Measurements from ENCODE around the gene DNAH14. TPM values are rescaled to one million over a fixed set of nuclear protein-coding genes. Genes with fewer than 3 reads are reported as not detected.

Gene DNAH14
- total RNA-seq, 4 donors from 2014 or later: 3.5 to 7.0 (median 5.6) TPM

DNA sequence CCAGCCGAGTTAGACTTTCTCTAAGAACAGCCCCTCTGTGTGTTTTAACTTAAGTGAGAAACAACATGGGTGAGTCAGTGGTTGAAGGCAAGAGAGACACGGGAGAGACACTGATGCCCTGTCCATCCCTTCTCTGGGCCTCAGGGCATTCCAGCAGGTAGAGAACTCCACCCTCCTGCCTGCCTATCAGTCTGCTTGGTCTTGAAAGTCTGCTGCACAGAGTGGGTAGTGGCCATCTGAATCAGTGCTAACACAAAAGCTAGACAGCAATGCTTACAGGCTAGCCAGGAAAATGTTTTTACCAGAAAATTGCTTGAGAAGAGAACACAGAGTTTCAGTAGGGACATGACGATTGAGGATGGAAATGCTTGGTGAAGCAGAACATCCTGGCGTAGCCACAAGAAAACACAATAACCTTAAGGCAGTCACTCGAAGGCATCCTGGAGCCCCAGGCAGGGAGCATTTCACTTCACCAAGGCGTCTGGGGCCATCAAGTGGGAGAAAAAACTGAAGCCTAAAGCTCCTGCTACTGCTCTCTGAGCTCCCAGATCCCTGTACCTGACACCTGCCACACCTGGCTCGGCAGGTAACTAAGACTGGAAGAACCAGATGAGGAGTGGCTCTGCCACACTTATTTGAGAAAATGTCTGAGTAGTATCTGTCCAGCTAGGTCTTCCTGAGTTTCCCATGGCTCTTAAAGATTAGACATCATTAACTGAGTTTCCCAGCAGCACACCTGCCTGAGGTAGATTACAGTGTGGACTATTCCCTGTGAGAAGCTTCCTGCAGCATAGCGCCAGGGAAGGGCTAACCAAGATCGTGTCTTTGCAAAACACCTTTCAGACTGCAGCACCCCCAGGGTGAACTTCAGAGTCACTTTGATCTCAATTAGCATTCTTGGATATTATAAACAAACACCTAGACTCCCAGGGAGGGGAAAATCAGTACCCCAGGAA is 516.4 kb downstream of the DNAH14 start:
- DNase-seq (ENCODE audit: low spot score): no peak
- TF ChIP-seq, protein P1, sequence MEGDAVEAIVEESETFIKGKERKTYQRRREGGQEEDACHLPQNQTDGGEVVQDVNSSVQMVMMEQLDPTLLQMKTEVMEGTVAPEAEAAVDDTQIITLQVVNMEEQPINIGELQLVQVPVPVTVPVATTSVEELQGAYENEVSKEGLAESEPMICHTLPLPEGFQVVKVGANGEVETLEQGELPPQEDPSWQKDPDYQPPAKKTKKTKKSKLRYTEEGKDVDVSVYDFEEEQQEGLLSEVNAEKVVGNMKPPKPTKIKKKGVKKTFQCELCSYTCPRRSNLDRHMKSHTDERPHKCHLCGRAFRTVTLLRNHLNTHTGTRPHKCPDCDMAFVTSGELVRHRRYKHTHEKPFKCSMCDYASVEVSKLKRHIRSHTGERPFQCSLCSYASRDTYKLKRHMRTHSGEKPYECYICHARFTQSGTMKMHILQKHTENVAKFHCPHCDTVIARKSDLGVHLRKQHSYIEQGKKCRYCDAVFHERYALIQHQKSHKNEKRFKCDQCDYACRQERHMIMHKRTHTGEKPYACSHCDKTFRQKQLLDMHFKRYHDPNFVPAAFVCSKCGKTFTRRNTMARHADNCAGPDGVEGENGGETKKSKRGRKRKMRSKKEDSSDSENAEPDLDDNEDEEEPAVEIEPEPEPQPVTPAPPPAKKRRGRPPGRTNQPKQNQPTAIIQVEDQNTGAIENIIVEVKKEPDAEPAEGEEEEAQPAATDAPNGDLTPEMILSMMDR (IDR thresholded peaks at IDR 0.05): no peak
- ATAC-seq (ENCODE audit: low FRiP score): no peak

DNA sequence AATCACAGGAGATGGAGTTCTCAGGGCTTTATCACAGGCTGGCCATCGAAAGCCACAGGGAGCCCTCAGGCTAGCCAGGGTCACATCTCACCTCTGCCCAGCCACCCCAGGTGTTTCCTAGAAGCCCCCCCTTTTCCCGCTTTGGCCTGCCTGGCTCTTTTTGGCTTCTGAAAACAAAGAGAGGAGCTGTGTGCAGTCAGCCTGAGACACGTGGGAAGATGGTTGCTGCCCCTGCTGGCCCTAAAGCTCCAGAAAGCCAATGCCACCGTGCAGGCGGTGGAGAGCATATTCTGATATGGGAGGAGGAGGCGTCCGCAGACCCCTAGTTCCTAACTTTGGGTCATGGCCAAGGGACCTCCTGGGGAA is 517.1 kb downstream of the DNAH14 start:
- TF ChIP-seq, protein P1 (IDR thresholded peaks at IDR 0.05): no peak
- ATAC-seq (ENCODE audit: low FRiP score) (no peak), DNase-seq (ENCODE audit: low spot score) (no peak)

DNA sequence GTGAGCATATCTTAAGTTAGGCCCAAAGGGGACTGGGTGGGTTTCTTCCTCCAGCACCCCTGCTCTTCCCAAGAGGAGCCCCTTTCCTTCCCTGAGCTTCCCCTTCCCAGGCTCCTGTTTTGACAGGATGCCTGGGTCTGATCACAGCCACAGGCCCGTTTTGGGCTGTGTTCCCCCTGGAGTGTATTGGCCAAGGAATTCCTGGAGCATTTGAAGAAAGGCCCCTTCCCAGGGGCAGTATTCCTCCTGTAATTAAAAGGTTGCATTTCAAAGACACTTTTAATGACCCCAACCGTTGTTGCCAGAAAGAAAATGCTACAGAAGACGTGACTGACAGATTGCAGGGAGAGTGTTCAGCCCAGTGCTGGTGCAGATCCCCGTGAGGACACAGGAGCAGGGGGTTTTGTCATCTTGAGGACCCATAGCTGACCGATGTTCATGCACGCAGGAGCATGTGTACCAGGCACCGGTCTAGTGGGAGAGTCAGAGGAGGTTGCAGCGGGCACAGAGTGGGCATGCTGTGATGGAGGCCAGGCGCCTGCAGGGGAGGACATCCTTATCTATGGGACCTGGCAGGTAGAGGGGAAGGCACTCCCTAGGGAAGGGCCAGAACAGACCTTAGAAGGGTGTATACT is 517.6 kb downstream of the DNAH14 start:
- no peak for DNase-seq (ENCODE audit: low spot score)
- TF ChIP-seq, protein P1 (IDR thresholded peaks at IDR 0.05): no peak
- ATAC-seq (ENCODE audit: low FRiP score): no peak

DNA sequence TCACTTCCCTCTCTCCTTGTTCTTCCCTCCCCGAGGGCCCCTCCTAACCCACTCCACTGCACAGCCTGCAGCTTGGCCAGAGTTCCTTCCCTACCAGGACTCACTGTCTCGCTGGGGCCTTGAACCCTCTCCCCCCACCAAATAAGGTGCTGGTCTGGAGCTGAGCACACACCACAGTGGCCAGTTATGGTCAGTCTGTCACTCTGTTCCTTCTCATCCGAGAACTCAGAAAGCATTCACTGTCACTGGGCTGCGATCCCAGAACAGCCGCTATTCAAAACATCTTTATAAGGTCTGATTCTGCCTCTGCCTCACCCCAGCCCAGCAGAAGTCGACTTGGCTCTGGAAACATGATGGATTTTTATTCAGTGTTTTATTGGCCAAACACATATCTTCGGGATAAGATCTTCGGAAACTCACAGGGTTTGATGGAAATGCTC is 518.2 kb downstream of the DNAH14 start:
- no peak for DNase-seq (ENCODE audit: low spot score)

DNA sequence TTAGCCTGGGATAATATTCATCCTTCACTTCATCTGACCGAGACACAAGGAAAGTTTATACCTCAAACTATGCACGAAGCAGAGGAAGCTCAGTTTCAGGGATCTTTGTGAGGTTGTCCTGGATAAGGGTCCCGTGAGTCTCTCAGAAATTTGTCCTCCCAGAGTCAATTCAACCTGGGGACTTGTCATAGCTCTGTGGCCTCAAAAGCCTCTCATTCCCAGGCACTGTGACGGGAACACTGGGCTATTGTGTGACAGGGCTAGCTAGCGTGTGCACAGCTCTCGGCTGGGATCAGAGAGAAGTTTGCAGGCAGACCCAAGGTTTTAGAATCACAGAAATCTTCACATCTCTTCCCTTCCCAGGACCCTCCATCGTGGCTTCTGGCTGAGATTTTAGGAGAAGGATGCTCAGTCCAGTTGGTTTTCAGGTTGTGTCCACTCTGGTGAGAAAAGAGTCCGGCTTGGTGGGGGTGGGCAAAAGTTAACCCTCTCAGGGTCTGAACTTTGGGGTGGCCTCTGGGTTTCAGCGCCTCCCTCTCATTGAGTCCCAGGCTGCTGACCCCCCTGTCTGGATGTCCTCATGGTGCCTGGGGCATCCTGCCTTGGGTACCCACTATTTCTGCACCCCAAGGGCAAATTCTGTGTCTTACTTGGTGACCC is 518.8 kb downstream of the DNAH14 start:
- TF ChIP-seq, protein P1 (IDR thresholded peaks at IDR 0.05): no peak
- no peak for DNase-seq (ENCODE audit: low spot score)
- ATAC-seq (ENCODE audit: low FRiP score): no peak

More for the DNA sequence above, 518.2 kb downstream of the DNAH14 start:
- TF ChIP-seq, protein P1 (IDR thresholded peaks at IDR 0.05): no peak
- ATAC-seq (ENCODE audit: low FRiP score): no peak
